Fibroblast of lung (primary cell): ENCODE results near the gene GPATCH3.

Experiments
- EZH2 ChIP-seq: IDR thresholded peaks from 2 replicates; pipeline ENCODE4 v1.5.1; 2012; ENCODE audit warnings: low read length, control low read depth, mild to moderate bottlenecking; ENCODE audit errors: missing control alignments
- TF ChIP-seq, protein P1 (sequence below), 2 donors: IDR thresholded peaks in 1 of 2; conservative IDR thresholded peaks in 1 of 2; 1 replicate in 1 of 2; 2 replicates in 1 of 2; pipeline ENCODE4 v1.5.1; 2011 to 2012; ENCODE audit warnings: low read length in 2 of 2, control low read depth in 1 of 2, inconsistent platforms in 1 of 2, low read depth in 1 of 2, mild to moderate bottlenecking in 1 of 2

DNA sequence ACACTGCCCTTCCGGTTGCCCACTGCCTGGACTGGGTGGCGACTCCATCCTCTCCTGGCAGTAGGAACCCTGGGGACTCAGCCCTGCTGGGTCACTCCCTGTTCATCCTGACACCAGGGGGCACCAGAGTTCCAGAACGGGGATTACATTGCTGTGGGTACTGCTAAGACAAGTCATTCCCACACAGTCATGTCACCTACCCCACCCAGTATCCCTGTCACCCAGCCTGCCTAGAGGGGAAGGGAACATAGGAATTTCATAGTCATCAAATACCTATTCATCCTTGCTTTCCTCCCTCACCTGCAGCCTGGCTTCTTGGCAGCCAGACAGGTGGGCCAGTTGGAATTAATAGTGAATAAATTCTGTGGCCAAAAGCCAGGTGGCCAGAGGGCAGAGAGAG lies 47.1 kb downstream of the GPATCH3 start:
- TF ChIP-seq, protein P1, sequence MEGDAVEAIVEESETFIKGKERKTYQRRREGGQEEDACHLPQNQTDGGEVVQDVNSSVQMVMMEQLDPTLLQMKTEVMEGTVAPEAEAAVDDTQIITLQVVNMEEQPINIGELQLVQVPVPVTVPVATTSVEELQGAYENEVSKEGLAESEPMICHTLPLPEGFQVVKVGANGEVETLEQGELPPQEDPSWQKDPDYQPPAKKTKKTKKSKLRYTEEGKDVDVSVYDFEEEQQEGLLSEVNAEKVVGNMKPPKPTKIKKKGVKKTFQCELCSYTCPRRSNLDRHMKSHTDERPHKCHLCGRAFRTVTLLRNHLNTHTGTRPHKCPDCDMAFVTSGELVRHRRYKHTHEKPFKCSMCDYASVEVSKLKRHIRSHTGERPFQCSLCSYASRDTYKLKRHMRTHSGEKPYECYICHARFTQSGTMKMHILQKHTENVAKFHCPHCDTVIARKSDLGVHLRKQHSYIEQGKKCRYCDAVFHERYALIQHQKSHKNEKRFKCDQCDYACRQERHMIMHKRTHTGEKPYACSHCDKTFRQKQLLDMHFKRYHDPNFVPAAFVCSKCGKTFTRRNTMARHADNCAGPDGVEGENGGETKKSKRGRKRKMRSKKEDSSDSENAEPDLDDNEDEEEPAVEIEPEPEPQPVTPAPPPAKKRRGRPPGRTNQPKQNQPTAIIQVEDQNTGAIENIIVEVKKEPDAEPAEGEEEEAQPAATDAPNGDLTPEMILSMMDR (conservative IDR thresholded peaks at IDR 0.05 in 1 of 2, IDR thresholded peaks at IDR 0.05 in 1 of 2; ENCODE audit: low read depth in 1 of 2, low read length in 2 of 2) = peak; percentile 87 to 94
- no peak for TF ChIP-seq EZH2
